ENCODE data around the gene KCNAB3. TPM values are rescaled to one million over a fixed set of nuclear protein-coding genes. Genes with fewer than 3 reads are reported as not detected.

The KCNAB3 gene
- total RNA-seq, 1 donor from 2014 or later, result 1.6 TPM

DNA sequence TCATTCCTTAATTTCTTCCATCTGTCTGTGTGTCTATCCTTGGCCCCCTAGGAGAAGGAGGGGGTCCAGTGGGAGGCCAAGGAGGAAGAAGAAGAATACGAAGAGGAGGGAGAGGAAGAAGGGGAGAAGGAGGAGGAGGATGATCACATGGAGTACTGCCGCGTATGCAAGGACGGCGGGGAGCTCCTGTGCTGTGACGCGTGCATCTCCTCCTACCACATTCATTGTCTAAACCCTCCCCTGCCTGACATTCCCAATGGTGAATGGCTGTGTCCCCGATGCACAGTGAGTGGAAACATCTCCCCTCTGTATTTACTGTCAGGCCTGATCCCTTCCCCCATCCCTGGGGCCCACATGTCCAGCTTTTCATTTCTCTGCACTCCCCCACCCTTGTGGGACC is 34.8 kb downstream of the KCNAB3 start:
- Mint-ChIP-seq H3K9me3 (ENCODE audit: unreplicated experiment) (no peaks in the 10 kb centered on the region), H3K4me1 (ENCODE audit: unreplicated experiment) (peaks cover 8% of the 10 kb centered on the region), H3K36me3 (ENCODE audit: low read depth, unreplicated experiment) (peaks cover 69% of the 10 kb centered on the region), H3K27ac (ENCODE audit: unreplicated experiment) (no peak overlapping the region), H3K4me3 (ENCODE audit: unreplicated experiment) (peak overlapping the region; percentile 16), H3K27me3 (ENCODE audit: unreplicated experiment) (peaks cover 5% of the 10 kb centered on the region)
- TF ChIP-seq, protein P1, sequence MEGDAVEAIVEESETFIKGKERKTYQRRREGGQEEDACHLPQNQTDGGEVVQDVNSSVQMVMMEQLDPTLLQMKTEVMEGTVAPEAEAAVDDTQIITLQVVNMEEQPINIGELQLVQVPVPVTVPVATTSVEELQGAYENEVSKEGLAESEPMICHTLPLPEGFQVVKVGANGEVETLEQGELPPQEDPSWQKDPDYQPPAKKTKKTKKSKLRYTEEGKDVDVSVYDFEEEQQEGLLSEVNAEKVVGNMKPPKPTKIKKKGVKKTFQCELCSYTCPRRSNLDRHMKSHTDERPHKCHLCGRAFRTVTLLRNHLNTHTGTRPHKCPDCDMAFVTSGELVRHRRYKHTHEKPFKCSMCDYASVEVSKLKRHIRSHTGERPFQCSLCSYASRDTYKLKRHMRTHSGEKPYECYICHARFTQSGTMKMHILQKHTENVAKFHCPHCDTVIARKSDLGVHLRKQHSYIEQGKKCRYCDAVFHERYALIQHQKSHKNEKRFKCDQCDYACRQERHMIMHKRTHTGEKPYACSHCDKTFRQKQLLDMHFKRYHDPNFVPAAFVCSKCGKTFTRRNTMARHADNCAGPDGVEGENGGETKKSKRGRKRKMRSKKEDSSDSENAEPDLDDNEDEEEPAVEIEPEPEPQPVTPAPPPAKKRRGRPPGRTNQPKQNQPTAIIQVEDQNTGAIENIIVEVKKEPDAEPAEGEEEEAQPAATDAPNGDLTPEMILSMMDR (IDR thresholded peaks at IDR 0.05; ENCODE audit: unreplicated experiment), result no peak
- DNase-seq (ENCODE audit: low spot score), result no peak

DNA sequence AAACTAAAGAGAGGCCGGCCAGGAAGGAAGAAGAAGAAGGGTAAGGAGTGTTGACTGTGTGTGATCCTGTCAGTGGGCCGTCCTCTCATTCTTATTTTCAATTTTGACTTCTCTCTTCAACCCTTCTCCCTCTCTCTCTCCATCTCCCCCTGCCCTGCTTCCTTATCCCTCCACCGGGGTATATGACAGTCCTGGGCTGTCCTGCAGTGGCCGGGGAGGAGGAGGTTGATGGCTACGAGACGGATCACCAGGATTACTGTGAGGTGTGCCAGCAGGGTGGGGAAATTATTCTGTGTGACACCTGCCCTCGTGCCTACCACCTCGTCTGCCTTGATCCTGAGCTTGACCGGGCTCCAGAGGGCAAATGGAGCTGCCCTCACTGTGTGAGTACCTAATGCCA is 35.4 kb downstream of the KCNAB3 start:
- Mint-ChIP-seq H3K27me3 (ENCODE audit: unreplicated experiment) (peaks cover 3% of the 10 kb centered on the region), H3K27ac (ENCODE audit: unreplicated experiment) (no peak overlapping the region), H3K4me3 (ENCODE audit: unreplicated experiment) (peak overlapping the region; percentile 21), H3K36me3 (ENCODE audit: low read depth, unreplicated experiment) (peaks cover 64% of the 10 kb centered on the region), H3K9me3 (ENCODE audit: unreplicated experiment) (no peaks in the 10 kb centered on the region), H3K4me1 (ENCODE audit: unreplicated experiment) (peaks cover 9% of the 10 kb centered on the region)
- DNase-seq (ENCODE audit: low spot score), result no peak
- TF ChIP-seq, protein P1 (IDR thresholded peaks at IDR 0.05; ENCODE audit: unreplicated experiment), result no peak

DNA sequence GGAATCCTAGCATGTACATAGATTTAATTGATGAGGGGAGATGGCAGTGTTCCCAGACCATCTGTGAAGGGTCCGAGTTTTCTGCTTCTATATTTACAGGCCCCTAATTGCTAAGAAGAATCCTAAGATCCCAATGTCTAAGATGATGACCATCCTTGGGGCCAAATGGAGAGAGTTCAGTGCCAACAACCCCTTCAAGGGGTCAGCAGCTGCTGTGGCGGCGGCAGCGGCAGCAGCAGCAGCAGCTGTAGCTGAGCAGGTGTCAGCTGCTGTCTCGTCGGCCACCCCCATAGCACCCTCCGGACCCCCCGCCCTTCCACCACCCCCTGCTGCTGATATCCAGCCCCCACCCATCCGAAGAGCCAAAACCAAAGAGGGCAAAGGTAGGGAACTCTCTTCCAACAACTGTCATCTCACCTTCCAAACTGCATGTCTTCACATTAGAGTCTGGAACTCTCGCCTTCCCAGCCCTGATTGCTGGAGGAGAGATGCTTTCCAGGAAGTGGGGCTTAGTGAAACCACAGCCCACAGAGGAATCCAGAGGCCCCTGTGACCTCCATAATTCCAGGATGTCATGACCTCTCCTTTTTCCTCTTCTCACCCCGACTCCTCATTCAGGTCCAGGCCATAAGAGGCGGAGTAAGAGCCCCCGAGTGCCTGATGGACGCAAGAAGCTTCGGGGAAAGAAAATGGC is 36.3 kb downstream of the KCNAB3 start:
- Mint-ChIP-seq H3K9me3 (ENCODE audit: unreplicated experiment) (no peaks in the 10 kb centered on the region), H3K36me3 (ENCODE audit: low read depth, unreplicated experiment) (peaks cover 58% of the 10 kb centered on the region), H3K27me3 (ENCODE audit: unreplicated experiment) (peaks cover 3% of the 10 kb centered on the region), H3K4me3 (ENCODE audit: unreplicated experiment) (no peak overlapping the region), H3K27ac (ENCODE audit: unreplicated experiment) (no peak overlapping the region), H3K4me1 (ENCODE audit: unreplicated experiment) (peaks cover 9% of the 10 kb centered on the region)
- TF ChIP-seq, protein P1 (IDR thresholded peaks at IDR 0.05; ENCODE audit: unreplicated experiment), result no peak
- no peak for DNase-seq (ENCODE audit: low spot score)

DNA sequence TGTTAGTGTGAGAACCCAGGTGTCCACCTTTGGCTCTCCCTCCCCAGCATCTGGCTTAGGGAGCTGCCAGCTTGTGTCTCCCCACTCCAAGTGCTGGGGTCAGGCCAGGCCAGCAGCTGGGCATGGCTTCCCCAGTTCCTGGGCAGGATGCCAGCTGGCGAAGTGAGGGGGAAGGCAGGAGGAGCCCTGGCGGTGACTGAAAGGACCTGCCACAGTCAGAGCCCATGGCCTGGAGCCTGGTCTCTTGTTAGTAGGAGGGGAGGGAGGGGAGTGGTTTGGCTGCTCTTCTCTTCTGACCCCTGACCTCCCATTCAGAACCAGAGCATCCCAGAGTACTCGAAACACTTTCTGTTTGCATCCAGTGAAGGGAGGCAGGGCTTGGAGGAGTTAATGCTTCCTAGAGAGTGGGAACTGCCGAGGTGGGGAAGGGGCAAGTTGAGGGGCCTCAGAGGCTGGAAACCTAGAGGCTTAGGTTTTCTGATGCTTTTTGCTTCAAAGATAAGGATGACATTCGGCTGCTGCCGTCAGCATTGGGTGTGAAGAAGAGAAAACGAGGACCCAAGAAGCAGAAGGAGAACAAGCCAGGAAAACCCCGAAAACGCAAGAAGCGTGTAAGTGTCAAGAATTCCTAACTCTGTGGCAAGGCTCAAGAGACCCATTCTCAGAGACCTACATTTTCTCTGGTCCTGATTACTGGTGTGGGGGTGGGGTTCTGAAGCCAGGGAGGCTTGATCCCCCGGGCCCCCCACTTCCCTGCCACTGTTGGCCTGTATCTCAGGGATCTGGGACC is 40.3 kb downstream of the KCNAB3 start:
- Mint-ChIP-seq H3K4me1 (ENCODE audit: unreplicated experiment) (peaks cover 11% of the 10 kb centered on the region), H3K27me3 (ENCODE audit: unreplicated experiment) (peaks cover 8% of the 10 kb centered on the region), H3K27ac (ENCODE audit: unreplicated experiment) (no peak overlapping the region), H3K4me3 (ENCODE audit: unreplicated experiment) (no peak overlapping the region), H3K36me3 (ENCODE audit: low read depth, unreplicated experiment) (peaks cover 28% of the 10 kb centered on the region), H3K9me3 (ENCODE audit: unreplicated experiment) (no peaks in the 10 kb centered on the region)
- DNase-seq (ENCODE audit: low spot score), result peak; percentile 49
- TF ChIP-seq, protein P1 (IDR thresholded peaks at IDR 0.05; ENCODE audit: unreplicated experiment), result no peak
